ENCODE results near the gene SIGLEC1.

- TF ChIP-seq EZH2 (IDR thresholded peaks at IDR 0.05; ENCODE audit: low read depth, low read length, severe bottlenecking): no peak
- TF ChIP-seq ATF3 (IDR thresholded peaks at IDR 0.05; ENCODE audit: insufficient read depth, low read depth, low read length): no peak
- no peak for TF ChIP-seq POLR2A (IDR thresholded peaks at IDR 0.05; ENCODE audit: control extremely low read depth in 1 of 2, low read depth in 2 of 2, low read length in 2 of 2)
- TF ChIP-seq FOSL1 (IDR thresholded peaks at IDR 0.05; ENCODE audit: insufficient read depth, low read depth, low read length): no peak
- no peak for TF ChIP-seq PHF8 (conservative IDR thresholded peaks at IDR 0.05; ENCODE audit: low read depth, low read length)
- TF ChIP-seq CTCF (IDR thresholded peaks at IDR 0.05; ENCODE audit: control extremely low read depth in 1 of 3, insufficient read depth in 1 of 3, low read depth in 1 of 3, low read length in 3 of 3): no peak
- no peak for TF ChIP-seq ZNF274 (IDR thresholded peaks at IDR 0.05; ENCODE audit: borderline replicate concordance, extremely low read depth, low read length)
- no peak for TF ChIP-seq NRF1 (IDR thresholded peaks at IDR 0.05; ENCODE audit: low read depth, low read length)
- no peak for TF ChIP-seq SP2 (IDR thresholded peaks at IDR 0.05; ENCODE audit: low read length)
- TF ChIP-seq EP300 (IDR thresholded peaks at IDR 0.05; ENCODE audit: borderline replicate concordance in 1 of 2, low read depth in 2 of 2, low read length in 2 of 2): no peak
- TF ChIP-seq HDAC2 (IDR thresholded peaks at IDR 0.05; ENCODE audit: borderline replicate concordance in 1 of 2, low read depth in 2 of 2, low read length in 2 of 2): no peak
Observed at GRCh38 chr20:3714092-3714491, 1.7 kb upstream of the SIGLEC1 start.

All from H1 (cell line).